ENCODE data around the gene CCDC194. TPM values are rescaled to one million over a fixed set of nuclear protein-coding genes. Genes with fewer than 3 reads are reported as not detected.

CCDC194 gene, protein sequence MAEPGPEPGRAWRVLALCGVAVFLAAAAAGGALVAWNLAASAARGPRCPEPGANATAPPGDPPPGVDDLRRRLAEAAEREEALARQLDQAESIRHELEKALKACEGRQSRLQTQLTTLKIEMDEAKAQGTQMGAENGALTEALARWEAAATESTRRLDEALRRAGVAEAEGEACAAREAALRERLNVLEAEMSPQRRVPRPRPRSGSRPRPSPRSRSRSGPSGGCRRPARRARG
- polyA plus RNA-seq (2011; rRNA removed) = not detected in 2 replicates
- polyA minus RNA-seq (2011; rRNA and poly(A)+ RNA removed) = not detected in 2 replicates

DNA sequence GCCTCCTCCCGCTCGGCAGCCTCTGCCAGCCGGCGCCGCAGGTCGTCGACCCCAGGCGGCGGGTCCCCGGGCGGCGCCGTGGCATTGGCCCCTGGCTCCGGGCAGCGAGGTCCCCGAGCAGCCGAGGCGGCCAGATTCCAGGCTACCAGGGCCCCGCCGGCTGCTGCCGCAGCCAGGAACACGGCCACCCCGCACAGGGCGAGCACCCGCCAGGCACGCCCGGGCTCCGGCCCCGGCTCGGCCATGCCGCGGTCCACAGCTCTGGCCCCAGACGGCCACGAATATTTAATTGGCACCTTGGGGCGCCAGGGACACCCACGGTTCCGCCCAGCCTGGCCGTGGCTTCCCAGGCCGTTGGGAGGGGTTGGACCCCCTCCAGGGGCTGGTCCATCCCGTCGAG, at the start of gene CCDC194:
Gene CCDC194, minus strand, starts transcription at position 283 of the 400 bp plus-strand sequence. Its CDS starts 38 bp downstream, at position 245.
- no peak for DNase-seq (ENCODE audit: low read depth, low spot score)
- CTCF ChIA-PET = interaction anchor here (0.6 to 1.1 kb wide), 3 partner anchors 48 to 73 kb away, joined by 3 to 4 read pairs (median 3); no protein-coding TSS in a partner anchor
- TF ChIP-seq, protein P1, sequence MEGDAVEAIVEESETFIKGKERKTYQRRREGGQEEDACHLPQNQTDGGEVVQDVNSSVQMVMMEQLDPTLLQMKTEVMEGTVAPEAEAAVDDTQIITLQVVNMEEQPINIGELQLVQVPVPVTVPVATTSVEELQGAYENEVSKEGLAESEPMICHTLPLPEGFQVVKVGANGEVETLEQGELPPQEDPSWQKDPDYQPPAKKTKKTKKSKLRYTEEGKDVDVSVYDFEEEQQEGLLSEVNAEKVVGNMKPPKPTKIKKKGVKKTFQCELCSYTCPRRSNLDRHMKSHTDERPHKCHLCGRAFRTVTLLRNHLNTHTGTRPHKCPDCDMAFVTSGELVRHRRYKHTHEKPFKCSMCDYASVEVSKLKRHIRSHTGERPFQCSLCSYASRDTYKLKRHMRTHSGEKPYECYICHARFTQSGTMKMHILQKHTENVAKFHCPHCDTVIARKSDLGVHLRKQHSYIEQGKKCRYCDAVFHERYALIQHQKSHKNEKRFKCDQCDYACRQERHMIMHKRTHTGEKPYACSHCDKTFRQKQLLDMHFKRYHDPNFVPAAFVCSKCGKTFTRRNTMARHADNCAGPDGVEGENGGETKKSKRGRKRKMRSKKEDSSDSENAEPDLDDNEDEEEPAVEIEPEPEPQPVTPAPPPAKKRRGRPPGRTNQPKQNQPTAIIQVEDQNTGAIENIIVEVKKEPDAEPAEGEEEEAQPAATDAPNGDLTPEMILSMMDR (IDR thresholded peaks at IDR 0.05; ENCODE audit: low read depth, low read length) = no peak
- Histone ChIP-seq H3K9me3 (ENCODE audit: control insufficient read depth, insufficient read depth, low read length) (peaks cover 5% of the 10 kb centered on the region; the same call in 1 of the 2 replicates), H3K27ac (ENCODE audit: low read depth, low read length) (no peak within 1 kb of the TSS), H3K27me3 (ENCODE audit: control insufficient read depth, insufficient read depth, low read length) (peaks cover 14% of the 10 kb centered on the region), H3K4me3 (ENCODE audit: low read depth, low read length) (no peak within 1 kb of the TSS)
- POLR2A ChIA-PET = no interaction called here

DNA sequence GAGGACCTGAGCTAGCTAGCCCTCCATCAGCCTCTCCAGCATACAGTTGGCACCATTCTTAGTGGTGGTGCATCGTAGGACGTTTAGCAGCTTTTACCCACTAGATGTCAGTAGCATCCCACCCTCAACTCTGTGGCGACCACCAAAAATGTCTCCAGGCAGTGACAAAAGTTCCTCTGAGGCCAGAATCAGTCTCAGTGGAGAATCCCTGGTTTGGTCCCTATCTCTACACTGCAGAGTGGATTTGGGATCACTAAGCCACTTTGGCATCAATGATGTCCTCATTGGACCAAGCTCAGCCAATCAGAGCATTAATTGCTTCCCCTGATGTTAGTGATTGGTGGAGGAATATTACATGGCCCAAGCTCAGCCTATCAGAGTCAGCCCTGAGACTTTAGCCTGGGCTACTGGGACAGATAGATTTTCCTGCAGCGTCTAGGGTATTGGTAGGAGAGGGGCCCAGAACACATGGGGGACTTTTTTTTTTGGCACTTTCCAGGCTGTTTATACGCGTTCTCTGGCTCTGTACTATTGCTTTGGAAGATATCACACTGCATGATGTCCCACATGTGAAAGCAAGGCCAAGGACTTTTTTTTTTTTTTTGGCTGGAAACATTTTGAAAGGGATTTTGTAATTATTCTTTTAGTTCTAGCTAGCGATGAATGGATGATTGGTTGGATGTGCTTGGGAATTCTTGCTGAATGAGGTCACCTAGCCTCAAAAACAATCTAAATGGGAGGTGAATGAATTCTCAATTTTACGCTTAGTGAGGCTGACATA, 47.4 kb upstream of the CCDC194 start:
- H3K27me3 ChIP-seq (ENCODE audit: control insufficient read depth, insufficient read depth, low read length) = peaks cover 7% of the 10 kb centered on the region
- ChIA-PET POLR2A (interaction anchor here (0.6 kb wide), 1 partner anchor 49 kb away, joined by 4 read pairs; no protein-coding TSS in a partner anchor), CTCF (interaction anchor here (0.6 to 1.4 kb wide), 8 partner anchors 9 to 418 kb away, joined by 3 to 7 read pairs (median 4); partner anchors contain the start of genes MVB12A and RPL18A)
- no peak overlapping the region for H3K4me3 ChIP-seq (ENCODE audit: low read depth, low read length)
- H3K27ac ChIP-seq (ENCODE audit: low read depth, low read length) = no peak overlapping the region
- DNase-seq (ENCODE audit: low read depth, low spot score) = no peak
- H3K9me3 ChIP-seq (ENCODE audit: control insufficient read depth, insufficient read depth, low read length) = peaks cover 2% of the 10 kb centered on the region; the same call in 1 of the 2 replicates
- TF ChIP-seq, protein P1 (IDR thresholded peaks at IDR 0.05; ENCODE audit: low read depth, low read length) = peak; percentile 36

DNA sequence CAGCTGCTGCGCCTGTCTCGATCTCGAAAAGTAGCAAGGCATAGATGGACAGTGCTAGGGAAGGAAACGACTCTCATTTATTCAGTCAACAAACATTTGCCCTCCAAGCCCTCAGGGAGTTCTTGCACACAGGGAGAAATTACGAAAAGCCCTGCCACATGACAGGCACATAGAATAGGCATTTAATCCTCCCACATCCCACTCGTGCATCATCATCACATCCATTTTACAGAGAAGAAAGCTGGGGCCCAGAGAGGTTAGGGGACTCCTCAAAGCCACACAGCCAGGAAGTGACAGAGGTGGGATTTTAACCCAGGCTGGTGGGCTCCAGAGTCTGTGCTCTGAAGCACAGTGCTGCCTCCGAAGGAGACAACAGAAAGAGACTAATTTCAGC, 42.9 kb upstream of the CCDC194 start:
- Histone ChIP-seq H3K27me3 (ENCODE audit: control insufficient read depth, insufficient read depth, low read length) (no peaks in the 10 kb centered on the region), H3K9me3 (ENCODE audit: control insufficient read depth, insufficient read depth, low read length) (peaks cover 5% of the 10 kb centered on the region; the same call in 1 of the 2 replicates), H3K4me3 (ENCODE audit: low read depth, low read length) (no peak overlapping the region), H3K27ac (ENCODE audit: low read depth, low read length) (no peak overlapping the region)
- DNase-seq (ENCODE audit: low read depth, low spot score) = no peak
- POLR2A ChIA-PET = no interaction called here
- CTCF ChIA-PET = no interaction called here
- TF ChIP-seq, protein P1 (IDR thresholded peaks at IDR 0.05; ENCODE audit: low read depth, low read length) = no peak

DNA sequence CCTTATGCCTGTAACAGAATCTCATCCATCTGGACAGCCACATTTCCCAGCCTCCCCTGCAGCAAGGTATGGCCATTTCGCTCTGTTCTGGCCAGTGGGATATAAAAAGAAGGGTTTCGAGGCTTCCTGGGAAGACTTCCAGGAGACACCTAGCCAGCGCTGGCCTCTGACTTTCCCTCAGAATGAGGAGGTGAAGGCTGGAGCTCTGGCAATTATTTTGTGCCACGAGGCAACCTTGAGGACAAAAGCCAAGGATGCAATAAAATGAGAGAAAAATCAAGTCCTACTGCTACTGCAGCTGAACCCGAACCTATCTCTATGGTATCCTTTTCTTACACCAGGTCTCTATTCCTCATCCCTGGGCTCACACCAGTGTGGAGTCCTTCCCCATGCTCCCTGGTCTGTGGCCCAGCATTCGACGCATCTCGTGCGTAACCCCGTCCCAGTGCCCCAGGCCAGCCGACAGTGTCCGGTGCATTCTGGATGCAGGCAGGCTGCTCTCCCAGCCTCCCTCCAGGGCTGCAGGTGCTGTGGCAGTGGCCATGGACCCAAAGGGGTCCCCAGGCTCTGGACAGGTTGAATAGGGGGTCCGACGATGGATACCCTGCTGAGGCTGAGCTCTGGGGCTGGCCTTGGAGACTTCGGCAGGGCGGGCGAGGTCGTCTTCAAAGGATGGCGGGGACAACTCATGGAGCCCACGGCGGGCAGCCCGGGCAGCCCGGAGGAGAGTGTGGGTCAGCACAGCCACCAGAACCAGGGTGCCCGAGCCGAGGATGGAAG, 42.3 kb upstream of the CCDC194 start:
- TF ChIP-seq, protein P1 (IDR thresholded peaks at IDR 0.05; ENCODE audit: low read depth, low read length) = no peak
- H3K4me3 ChIP-seq (ENCODE audit: low read depth, low read length) = no peak overlapping the region
- POLR2A ChIA-PET = no interaction called here
- peaks cover 5% of the 10 kb centered on the region; the same call in 1 of the 2 replicates for H3K9me3 ChIP-seq (ENCODE audit: control insufficient read depth, insufficient read depth, low read length)
- CTCF ChIA-PET = no interaction called here
- no peak overlapping the region for H3K27ac ChIP-seq (ENCODE audit: low read depth, low read length)
- H3K27me3 ChIP-seq (ENCODE audit: control insufficient read depth, insufficient read depth, low read length) = no peaks in the 10 kb centered on the region
- DNase-seq (ENCODE audit: low read depth, low spot score) = no peak
